Activated CD4-positive, alpha-beta T cell treated with anti-CD3 and anti-CD28 coated beads for 36 hours (primary cell): ENCODE data around the gene JPH4. TPM values are rescaled to one million over a fixed set of nuclear protein-coding genes. Genes with fewer than 3 reads are reported as not detected.
"Not testable (repeated sequence)": the region's sequence is repeated elsewhere in the genome, so short reads cannot be mapped to it uniquely, and the experiment has no call there.

ENCODE experiments used
- ATAC-seq: fragments of 200-7000 bp; cut with Tn5 transposase; one replicate; pipeline ENCODE4 v1.10.0; 2021; ENCODE audit warnings: mild to moderate bottlenecking, moderate library complexity
- CTCF ChIA-PET: fragments of 350-600 bp; sonication (Branson Sonifier 250); formaldehyde crosslinking; loops from one replicate; lab custom pipeline; 2021; ENCODE audit warnings: antibody characterized with exemption; lab: Charles Lee
- POLR2A ChIA-PET: fragments of 350-600 bp; sonication (Branson Sonifier 250); formaldehyde crosslinking; loops from one replicate; lab custom pipeline; 2021; ENCODE audit warnings: antibody characterized with exemption, inconsistent platforms; lab: Charles Lee
- DNase-seq: peaks from one replicate; pipeline ENCODE4 v3.0.0-alpha.2; 2020
- H3K27ac Mint-ChIP-seq: one replicate; pipeline ENCODE4 v1.8.0; 2021; ENCODE audit warnings: mixed read lengths
- H3K27me3 Mint-ChIP-seq: one replicate; pipeline ENCODE4 v1.8.0; 2021; ENCODE audit warnings: mixed read lengths
- H3K36me3 Mint-ChIP-seq: one replicate; pipeline ENCODE4 v1.8.0; 2021; ENCODE audit warnings: low read depth, mixed read lengths
- H3K4me1 Mint-ChIP-seq: one replicate; pipeline ENCODE4 v1.8.0; 2021; ENCODE audit warnings: mixed read lengths
- H3K4me3 Mint-ChIP-seq: one replicate; pipeline ENCODE4 v1.8.0; 2021; ENCODE audit warnings: mild to moderate bottlenecking, moderate library complexity, mixed read lengths
- H3K9me3 Mint-ChIP-seq: one replicate; pipeline ENCODE4 v1.8.0; 2021; ENCODE audit warnings: low read depth, mixed read lengths
- intact Hi-C, 2 experiments: fragments of 100-400 bp; cut with DNase I in 1 of 2; cut with micrococcal nuclease in 1 of 2; formaldehyde crosslinking; loops; one replicate each; pipeline versions ENCODE4 v1.14.2 to v1.15.1; 2022 to 2024; cut with DNase I, micrococcal nuclease
- total RNA-seq, 2 experiments: library from RNA; stranded (reverse); gene quantifications; one replicate each; pipeline ENCODE4 v1.2.3, GENCODE V29; 2021

JPH4 gene
- total RNA-seq, 2 experiments from 2014 or later, result not detected

- H3K27ac Mint-ChIP-seq, result no peak overlapping the region
- ChIA-PET POLR2A (no interaction called here), CTCF (interaction anchor here (0.5 to 1.1 kb wide), 2 partner anchors 17 to 203 kb away, joined by 3 to 4 read pairs; no protein-coding TSS in a partner anchor)
- H3K4me1 Mint-ChIP-seq, result no peaks in the 10 kb centered on the region
- intact Hi-C loops, result no loop called here
- no peak for ATAC-seq
- H3K9me3 Mint-ChIP-seq, result no peaks in the 10 kb centered on the region
- no peaks in the 10 kb centered on the region for H3K27me3 Mint-ChIP-seq
- no peak overlapping the region for H3K4me3 Mint-ChIP-seq
- H3K36me3 Mint-ChIP-seq, result no peaks in the 10 kb centered on the region
- DNase-seq, result no peak
Observed at GRCh38 chr14:23544511-23545447, 33.8 kb downstream of the JPH4 start.

GRCh38 chr14:23543403-23543802, 35.2 kb downstream of the JPH4 start:
- ATAC-seq (no peak), DNase-seq (no peak)
- intact Hi-C loops, result no loop called here
- no peaks in the 10 kb centered on the region for H3K9me3 Mint-ChIP-seq
- ChIA-PET CTCF (interaction anchor here (0.8 to 1.3 kb wide), 4 partner anchors 17 to 49 kb away, joined by 3 to 4 read pairs (median 4); partner anchors contain the start of gene AP1G2), POLR2A (no interaction called here)
- H3K36me3 Mint-ChIP-seq, result no peaks in the 10 kb centered on the region
- H3K4me3 Mint-ChIP-seq, result no peak overlapping the region
- H3K27ac Mint-ChIP-seq, result no peak overlapping the region
- no peaks in the 10 kb centered on the region for H3K4me1 Mint-ChIP-seq
- no peaks in the 10 kb centered on the region for H3K27me3 Mint-ChIP-seq

GRCh38 chr14:23542261-23542660, 36.3 kb downstream of the JPH4 start:
- Mint-ChIP-seq H3K27me3 (no peaks in the 10 kb centered on the region), H3K4me3 (no peak overlapping the region), H3K36me3 (no peaks in the 10 kb centered on the region), H3K9me3 (no peaks in the 10 kb centered on the region), H3K4me1 (no peaks in the 10 kb centered on the region), H3K27ac (no peak overlapping the region)
- intact Hi-C loops, result no loop called here
- ChIA-PET POLR2A (interaction anchor here (0.6 to 0.7 kb wide), 2 partner anchors 59 to 555 kb away, joined by 3 to 8 read pairs; no protein-coding TSS in a partner anchor), CTCF (interaction anchor here (1.0 to 3.8 kb wide), 7 partner anchors 10 to 64 kb away, joined by 3 to 25 read pairs (median 5); partner anchors contain the start of genes AP1G2 and ZFHX2)
- DNase-seq, result no peak
- no peak for ATAC-seq

GRCh38 chr14:23540141-23540469, 38.5 kb downstream of the JPH4 start:
- intact Hi-C loops, result no loop called here
- ChIA-PET POLR2A (no interaction called here), CTCF (interaction anchor here (1.0 to 3.8 kb wide), 10 partner anchors 9 to 66 kb away, joined by 3 to 25 read pairs (median 4); no protein-coding TSS in a partner anchor)
- no peak overlapping the region for H3K4me3 Mint-ChIP-seq
- H3K36me3 Mint-ChIP-seq, result no peaks in the 10 kb centered on the region
- no peak overlapping the region for H3K27ac Mint-ChIP-seq
- ATAC-seq, result no peak
- H3K27me3 Mint-ChIP-seq, result no peaks in the 10 kb centered on the region
- no peak for DNase-seq
- no peaks in the 10 kb centered on the region for H3K9me3 Mint-ChIP-seq
- no peaks in the 10 kb centered on the region for H3K4me1 Mint-ChIP-seq

GRCh38 chr14:23539248-23540140, 39.1 kb downstream of the JPH4 start:
- Mint-ChIP-seq H3K36me3 (no peaks in the 10 kb centered on the region), H3K4me3 (no peak overlapping the region), H3K4me1 (no peaks in the 10 kb centered on the region), H3K9me3 (no peaks in the 10 kb centered on the region), H3K27me3 (no peaks in the 10 kb centered on the region), H3K27ac (no peak overlapping the region)
- ChIA-PET POLR2A (no interaction called here), CTCF (interaction anchor here (0.6 to 3.8 kb wide), 20 partner anchors 9 to 622 kb away, joined by 3 to 25 read pairs (median 4); partner anchors contain the start of genes IRF9 and ZFHX2)
- DNase-seq (peak; percentile 35), ATAC-seq (peak; percentile 81)
- intact Hi-C loops, result loop anchor here (1.0 to 2.0 kb wide), 2 partner anchors 61 kb away; no protein-coding TSS in a partner anchor

GRCh38 chr14:23538785-23539184, 39.8 kb downstream of the JPH4 start:
- ATAC-seq (no peak), DNase-seq (no peak)
- H3K27me3 Mint-ChIP-seq, result no peaks in the 10 kb centered on the region
- CTCF ChIA-PET, result interaction anchor here (0.7 to 3.8 kb wide), 16 partner anchors 8 to 623 kb away, joined by 3 to 25 read pairs (median 4); partner anchors contain the start of gene IRF9
- no peaks in the 10 kb centered on the region for H3K36me3 Mint-ChIP-seq
- POLR2A ChIA-PET, result no interaction called here
- H3K9me3 Mint-ChIP-seq, result no peaks in the 10 kb centered on the region
- H3K4me3 Mint-ChIP-seq, result no peak overlapping the region
- H3K4me1 Mint-ChIP-seq, result no peaks in the 10 kb centered on the region
- H3K27ac Mint-ChIP-seq, result no peak overlapping the region
- intact Hi-C loops, result loop anchor here (1.0 to 2.0 kb wide), 2 partner anchors 60 kb away; no protein-coding TSS in a partner anchor

- no peak for ATAC-seq
- no peaks in the 10 kb centered on the region for H3K36me3 Mint-ChIP-seq
- no peak overlapping the region for H3K4me3 Mint-ChIP-seq
- ChIA-PET CTCF (interaction anchor here (0.7 to 2.7 kb wide), 13 partner anchors 8 to 438 kb away, joined by 3 to 20 read pairs (median 4); no protein-coding TSS in a partner anchor), POLR2A (no interaction called here)
- H3K4me1 Mint-ChIP-seq, result no peaks in the 10 kb centered on the region
- intact Hi-C loops, result loop anchor here in 1 of 2 experiments (2.0 kb wide), 1 partner anchor 59 kb away; no protein-coding TSS in a partner anchor
- H3K9me3 Mint-ChIP-seq, result no peaks in the 10 kb centered on the region
- no peak overlapping the region for H3K27ac Mint-ChIP-seq
- no peak for DNase-seq
- H3K27me3 Mint-ChIP-seq, result no peaks in the 10 kb centered on the region
Observed at GRCh38 chr14:23538050-23538718, 40.4 kb downstream of the JPH4 start.

GRCh38 chr14:23537351-23538049, 41.1 kb downstream of the JPH4 start:
- no peaks in the 10 kb centered on the region for H3K27me3 Mint-ChIP-seq
- H3K4me3 Mint-ChIP-seq, result no peak overlapping the region
- DNase-seq, result no peak
- no peak overlapping the region for H3K27ac Mint-ChIP-seq
- no peaks in the 10 kb centered on the region for H3K36me3 Mint-ChIP-seq
- no peak for ATAC-seq
- no peaks in the 10 kb centered on the region for H3K9me3 Mint-ChIP-seq
- H3K4me1 Mint-ChIP-seq, result no peaks in the 10 kb centered on the region
- intact Hi-C loops, result loop anchor here in 1 of 2 experiments (2.0 kb wide), 1 partner anchor 59 kb away; no protein-coding TSS in a partner anchor
- CTCF ChIA-PET, result interaction anchor here (0.6 to 1.4 kb wide), 7 partner anchors 12 to 437 kb away, joined by 3 to 8 read pairs (median 3); no protein-coding TSS in a partner anchor
- POLR2A ChIA-PET, result no interaction called here

- CTCF ChIA-PET, result interaction anchor here (0.6 to 1.4 kb wide), 2 partner anchors 32 to 57 kb away, joined by 3 to 4 read pairs; no protein-coding TSS in a partner anchor
- ATAC-seq, intact Hi-C loops, H3K27ac Mint-ChIP-seq, H3K9me3 Mint-ChIP-seq, H3K4me3 Mint-ChIP-seq, POLR2A ChIA-PET, H3K4me1 Mint-ChIP-seq, DNase-seq, H3K27me3 Mint-ChIP-seq, H3K36me3 Mint-ChIP-seq: not testable (repeated sequence)
Observed at GRCh38 chr14:23536906-23537305, 41.7 kb downstream of the JPH4 start.

- no peaks in the 10 kb centered on the region for H3K4me1 Mint-ChIP-seq
- H3K9me3 Mint-ChIP-seq, result no peaks in the 10 kb centered on the region
- no peaks in the 10 kb centered on the region for H3K27me3 Mint-ChIP-seq
- intact Hi-C loops, result no loop called here
- no peak overlapping the region for H3K4me3 Mint-ChIP-seq
- CTCF ChIA-PET, result no interaction called here
- POLR2A ChIA-PET, result no interaction called here
- H3K27ac Mint-ChIP-seq, result no peak overlapping the region
- no peak for ATAC-seq
- no peak for DNase-seq
- no peaks in the 10 kb centered on the region for H3K36me3 Mint-ChIP-seq
Observed at GRCh38 chr14:23536494-23536893, 42.1 kb downstream of the JPH4 start.
